Activated T-helper 1 cell treated with Interleukin-2 at 50 U/mL for 16 hours (primary cell): Measurements from ENCODE around the gene ZNF285.
"Not testable (repeated sequence)": the region's sequence is repeated elsewhere in the genome, so short reads cannot be mapped to it uniquely, and the experiment has no call there.

Experiments used
- DNase-seq: peaks from one replicate; pipeline ENCODE4 v3.0.0-alpha.2; 2020; ENCODE audit warnings: low read depth

The ZNF285 gene

GRCh38 chr19:44401139-44402115, at the start of gene ZNF285:
Gene ZNF285 (minus strand): TSS chr19:44401608. CDS start chr19:44397213, 4,395 bp downstream.
- DNase-seq = peak; percentile 22

- peak; percentile 6 for DNase-seq
These were observed 46.7 kb upstream of the ZNF285 start, which contains the start of gene ZNF229 for GRCh38 chr19:44447916-44448674. Gene ZNF229 (minus strand): TSS chr19:44448472. CDS start chr19:44442847, 5,625 bp downstream.

- no peak for DNase-seq
These were observed 37.0 kb upstream of the ZNF285 start for GRCh38 chr19:44438441-44438840.

GRCh38 chr19:44435441-44435840, 34.0 kb upstream of the ZNF285 start:
- DNase-seq = no peak

GRCh38 chr19:44430956-44431355, 29.5 kb upstream of the ZNF285 start:
- DNase-seq = no peak

GRCh38 chr19:44415553-44415952, 14.1 kb upstream of the ZNF285 start:
- DNase-seq = not testable (repeated sequence)

GRCh38 chr19:44389268-44389667, 12.1 kb downstream of the ZNF285 start:
- DNase-seq = not testable (repeated sequence)

- no peak for DNase-seq
These were observed 26.6 kb downstream of the ZNF285 start for GRCh38 chr19:44374789-44375188.

- no peak for DNase-seq
These were observed 29.5 kb downstream of the ZNF285 start for GRCh38 chr19:44371815-44372480.

GRCh38 chr19:44367024-44367423, 34.4 kb downstream of the ZNF285 start:
- DNase-seq = no peak

- no peak for DNase-seq
These were observed 44.9 kb downstream of the ZNF285 start, which contains the start of gene ZNF112 for GRCh38 chr19:44356383-44357111. Gene ZNF112 (minus strand): TSS chr19:44356680. CDS start chr19:44340539, 16,141 bp downstream.

GRCh38 chr19:44346556-44346955, 54.9 kb downstream of the ZNF285 start:
- no peak for DNase-seq

- DNase-seq = no peak
These were observed 55.4 kb downstream of the ZNF285 start for GRCh38 chr19:44345959-44346358.

GRCh38 chr19:44344255-44344654, 57.2 kb downstream of the ZNF285 start:
- no peak for DNase-seq

- DNase-seq = no peak
These were observed 59.6 kb downstream of the ZNF285 start for GRCh38 chr19:44341794-44342193.

GRCh38 chr19:44334639-44335038, 66.8 kb downstream of the ZNF285 start:
- not testable (repeated sequence) for DNase-seq
